ENCODE measurements around the gene FAAH. TPM values are rescaled to one million over a fixed set of nuclear protein-coding genes. Genes with fewer than 3 reads are reported as not detected.
"Not testable (repeated sequence)": the region's sequence is repeated elsewhere in the genome, so short reads cannot be mapped to it uniquely, and the experiment has no call there.

FAAH gene
- 1 to 10 TPM; 5.3 to 6.9 TPM for total RNA-seq

- H3K4me3 Mint-ChIP-seq, result peak within 1 kb of the TSS; percentile 71
- peaks cover 14% of the 10 kb centered on the region for H3K9me3 Mint-ChIP-seq
- H3K27me3 Mint-ChIP-seq, result peaks cover 21% of the 10 kb centered on the region
- DNase-seq (peak; percentile 70), ATAC-seq (ENCODE audit: low read depth) (peak; percentile 80)
- POLR2A ChIA-PET, result interaction anchor here (0.5 kb wide), 1 partner anchor 1526 kb away, joined by 8 read pairs; no protein-coding TSS in a partner anchor
- H3K27ac Mint-ChIP-seq, result peak within 1 kb of the TSS; percentile 74
- peaks cover 12% of the 10 kb centered on the region for H3K36me3 Mint-ChIP-seq
- peaks cover 8% of the 10 kb centered on the region for H3K4me1 Mint-ChIP-seq
Measured at GRCh38 chr1:46394108-46394871, at the start of gene FAAH. Gene FAAH (plus strand): TSS chr1:46394317. CDS start chr1:46394349, 32 bp downstream.

GRCh38 chr1:46344481-46344880, 49.6 kb upstream of the FAAH start:
- POLR2A ChIA-PET, result interaction anchor here (0.6 kb wide), 1 partner anchor 38 kb away, joined by 3 read pairs; no protein-coding TSS in a partner anchor
- H3K36me3 Mint-ChIP-seq, result peaks cover 23% of the 10 kb centered on the region
- no peak for ATAC-seq (ENCODE audit: low read depth)
- H3K27ac Mint-ChIP-seq, result no peak overlapping the region
- H3K27me3 Mint-ChIP-seq, result no peaks in the 10 kb centered on the region
- H3K4me3 Mint-ChIP-seq, result no peak overlapping the region
- H3K4me1 Mint-ChIP-seq, result peaks cover 35% of the 10 kb centered on the region
- no peaks in the 10 kb centered on the region for H3K9me3 Mint-ChIP-seq
- DNase-seq, result no peak

GRCh38 chr1:46345281-46345680, 48.8 kb upstream of the FAAH start:
- ATAC-seq (ENCODE audit: low read depth), result no peak
- H3K27me3 Mint-ChIP-seq, result no peaks in the 10 kb centered on the region
- H3K36me3 Mint-ChIP-seq, result peaks cover 27% of the 10 kb centered on the region
- H3K9me3 Mint-ChIP-seq, result no peaks in the 10 kb centered on the region
- peaks cover 32% of the 10 kb centered on the region for H3K4me1 Mint-ChIP-seq
- H3K27ac Mint-ChIP-seq, result no peak overlapping the region
- no peak overlapping the region for H3K4me3 Mint-ChIP-seq
- POLR2A ChIA-PET, result interaction anchor here (0.7 kb wide), 1 partner anchor 85 kb away, joined by 5 read pairs; no protein-coding TSS in a partner anchor
- DNase-seq, result no peak

GRCh38 chr1:46352363-46352762, 41.8 kb upstream of the FAAH start:
- DNase-seq (no peak), ATAC-seq (ENCODE audit: low read depth) (no peak)
- no peak overlapping the region for H3K4me3 Mint-ChIP-seq
- POLR2A ChIA-PET, result interaction anchor here (0.7 kb wide), 1 partner anchor 962 kb away, joined by 3 read pairs; no protein-coding TSS in a partner anchor
- no peaks in the 10 kb centered on the region for H3K9me3 Mint-ChIP-seq
- no peak overlapping the region for H3K27ac Mint-ChIP-seq
- H3K4me1 Mint-ChIP-seq, result peaks cover 2% of the 10 kb centered on the region
- no peaks in the 10 kb centered on the region for H3K27me3 Mint-ChIP-seq
- peaks cover 24% of the 10 kb centered on the region for H3K36me3 Mint-ChIP-seq

- H3K27me3 Mint-ChIP-seq; H3K4me3 Mint-ChIP-seq; H3K27ac Mint-ChIP-seq; H3K9me3 Mint-ChIP-seq; ATAC-seq (ENCODE audit: low read depth); POLR2A ChIA-PET; H3K4me1 Mint-ChIP-seq; DNase-seq: not testable (repeated sequence)
- peaks cover 20% of the 10 kb centered on the region for H3K36me3 Mint-ChIP-seq
Measured at GRCh38 chr1:46355920-46356319, 38.2 kb upstream of the FAAH start.

GRCh38 chr1:46362158-46362557, 32.0 kb upstream of the FAAH start:
- Mint-ChIP-seq H3K27ac (no peak overlapping the region), H3K9me3 (no peaks in the 10 kb centered on the region), H3K4me3 (no peak overlapping the region), H3K36me3 (peaks cover 24% of the 10 kb centered on the region), H3K27me3 (no peaks in the 10 kb centered on the region), H3K4me1 (peaks cover 2% of the 10 kb centered on the region)
- ATAC-seq (ENCODE audit: low read depth) (no peak), DNase-seq (no peak)
- POLR2A ChIA-PET, result no interaction called here

- Mint-ChIP-seq H3K4me3 (no peak overlapping the region), H3K4me1 (peaks cover 2% of the 10 kb centered on the region), H3K27me3 (no peaks in the 10 kb centered on the region), H3K36me3 (peaks cover 27% of the 10 kb centered on the region), H3K27ac (no peak overlapping the region), H3K9me3 (no peaks in the 10 kb centered on the region)
- POLR2A ChIA-PET, result no interaction called here
- no peak for ATAC-seq (ENCODE audit: low read depth)
- DNase-seq, result no peak
Measured at GRCh38 chr1:46363121-46363520, 31.0 kb upstream of the FAAH start.

GRCh38 chr1:46364612-46365011, 29.5 kb upstream of the FAAH start:
- H3K36me3 Mint-ChIP-seq, result peaks cover 28% of the 10 kb centered on the region
- H3K4me3 Mint-ChIP-seq, result no peak overlapping the region
- no peak overlapping the region for H3K27ac Mint-ChIP-seq
- no peaks in the 10 kb centered on the region for H3K27me3 Mint-ChIP-seq
- ATAC-seq (ENCODE audit: low read depth) (no peak), DNase-seq (no peak)
- POLR2A ChIA-PET, result no interaction called here
- H3K4me1 Mint-ChIP-seq, result peaks cover 2% of the 10 kb centered on the region
- no peaks in the 10 kb centered on the region for H3K9me3 Mint-ChIP-seq

- H3K36me3 Mint-ChIP-seq, result peaks cover 26% of the 10 kb centered on the region
- H3K27ac Mint-ChIP-seq, POLR2A ChIA-PET: not testable (repeated sequence)
Measured at GRCh38 chr1:46365796-46366195, 28.3 kb upstream of the FAAH start.

GRCh38 chr1:46367072-46367471, 27.0 kb upstream of the FAAH start:
- POLR2A ChIA-PET, result interaction anchor here (0.6 to 0.7 kb wide), 2 partner anchors 9 to 1068 kb away, joined by 5 to 6 read pairs; no protein-coding TSS in a partner anchor
- no peak overlapping the region for H3K27ac Mint-ChIP-seq
- H3K4me3 Mint-ChIP-seq, result no peak overlapping the region
- H3K9me3 Mint-ChIP-seq, result no peaks in the 10 kb centered on the region
- H3K27me3 Mint-ChIP-seq, result no peaks in the 10 kb centered on the region
- peaks cover 22% of the 10 kb centered on the region for H3K36me3 Mint-ChIP-seq
- H3K4me1 Mint-ChIP-seq, result peaks cover 5% of the 10 kb centered on the region
- ATAC-seq (ENCODE audit: low read depth), result no peak
- DNase-seq, result no peak

More at GRCh38 chr1:46365796-46366195, 28.3 kb upstream of the FAAH start:
- not testable (repeated sequence) for H3K4me1 Mint-ChIP-seq; H3K27me3 Mint-ChIP-seq; DNase-seq; H3K4me3 Mint-ChIP-seq; ATAC-seq (ENCODE audit: low read depth); H3K9me3 Mint-ChIP-seq

- H3K36me3 Mint-ChIP-seq, result peaks cover 22% of the 10 kb centered on the region
- not testable (repeated sequence) for H3K9me3 Mint-ChIP-seq; ATAC-seq (ENCODE audit: low read depth); H3K27me3 Mint-ChIP-seq; H3K27ac Mint-ChIP-seq; H3K4me3 Mint-ChIP-seq; H3K4me1 Mint-ChIP-seq; DNase-seq
- POLR2A ChIA-PET, result interaction anchor here (0.6 kb wide), 1 partner anchor 8 kb away, joined by 6 read pairs; no protein-coding TSS in a partner anchor
Measured at GRCh38 chr1:46367701-46368100, 26.4 kb upstream of the FAAH start.

- ATAC-seq (ENCODE audit: low read depth) (no peak), DNase-seq (no peak)
- Mint-ChIP-seq H3K27me3 (no peaks in the 10 kb centered on the region), H3K4me1 (peaks cover 6% of the 10 kb centered on the region), H3K27ac (no peak overlapping the region), H3K36me3 (peaks cover 21% of the 10 kb centered on the region), H3K9me3 (no peaks in the 10 kb centered on the region), H3K4me3 (no peak overlapping the region)
- POLR2A ChIA-PET, result no interaction called here
Measured at GRCh38 chr1:46368791-46369190, 25.3 kb upstream of the FAAH start.

- Mint-ChIP-seq H3K4me1 (peaks cover 6% of the 10 kb centered on the region), H3K4me3 (no peak overlapping the region), H3K27me3 (no peaks in the 10 kb centered on the region), H3K27ac (peak overlapping the region; percentile 3), H3K9me3 (no peaks in the 10 kb centered on the region), H3K36me3 (peaks cover 21% of the 10 kb centered on the region)
- ATAC-seq (ENCODE audit: low read depth) (no peak), DNase-seq (no peak)
- POLR2A ChIA-PET, result no interaction called here
Measured at GRCh38 chr1:46369542-46370213, 24.4 kb upstream of the FAAH start.

Measured in activated naive CD8-positive, alpha-beta T cell treated with anti-CD3 and anti-CD28 coated beads, Interleukin-2, amount 10 ng/mL, durations not matched to agents 7 days and 5 days (primary cell).